ENCODE data around the gene DTL.

DTL gene

DNA sequence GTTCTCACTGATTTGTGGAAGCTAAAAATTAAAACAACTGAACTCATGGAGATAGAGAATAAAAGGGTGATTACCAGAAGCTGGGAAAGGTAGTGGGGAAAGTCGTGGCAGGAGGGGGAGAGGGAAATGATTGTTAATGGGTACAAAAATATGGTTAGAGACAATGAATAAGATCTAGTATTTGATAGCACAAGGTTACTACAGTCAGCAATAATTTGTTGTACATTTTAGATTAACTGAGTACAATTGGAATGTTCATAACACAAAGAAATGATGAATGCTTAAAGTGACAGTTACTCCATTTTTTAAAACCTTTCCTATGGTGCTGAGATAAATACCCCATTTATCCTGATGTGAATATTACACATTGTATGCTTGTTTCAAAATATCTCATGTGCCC lies 102.3 kb downstream of the DTL start:
- DNase-seq: no peak

DNA sequence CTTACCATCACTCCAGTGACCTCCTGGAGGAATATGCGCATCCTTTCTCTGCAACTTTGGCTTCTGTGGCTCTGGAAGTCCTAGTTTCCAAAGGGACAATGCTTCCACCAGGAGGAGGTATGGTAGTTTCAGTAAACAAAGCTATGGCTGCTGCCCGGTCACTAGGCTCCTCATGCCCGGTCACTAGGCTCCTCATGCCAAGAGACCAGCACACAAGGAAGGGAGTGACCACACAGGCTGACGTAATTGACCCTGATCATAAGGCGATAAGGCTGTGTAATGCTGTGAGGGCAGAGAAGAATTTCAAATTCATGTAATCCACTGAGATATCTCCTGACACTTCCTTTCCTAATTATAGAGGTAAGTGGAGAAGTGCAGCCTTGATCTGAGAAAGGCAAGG lies 102.9 kb downstream of the DTL start:
- DNase-seq: no peak

DNA sequence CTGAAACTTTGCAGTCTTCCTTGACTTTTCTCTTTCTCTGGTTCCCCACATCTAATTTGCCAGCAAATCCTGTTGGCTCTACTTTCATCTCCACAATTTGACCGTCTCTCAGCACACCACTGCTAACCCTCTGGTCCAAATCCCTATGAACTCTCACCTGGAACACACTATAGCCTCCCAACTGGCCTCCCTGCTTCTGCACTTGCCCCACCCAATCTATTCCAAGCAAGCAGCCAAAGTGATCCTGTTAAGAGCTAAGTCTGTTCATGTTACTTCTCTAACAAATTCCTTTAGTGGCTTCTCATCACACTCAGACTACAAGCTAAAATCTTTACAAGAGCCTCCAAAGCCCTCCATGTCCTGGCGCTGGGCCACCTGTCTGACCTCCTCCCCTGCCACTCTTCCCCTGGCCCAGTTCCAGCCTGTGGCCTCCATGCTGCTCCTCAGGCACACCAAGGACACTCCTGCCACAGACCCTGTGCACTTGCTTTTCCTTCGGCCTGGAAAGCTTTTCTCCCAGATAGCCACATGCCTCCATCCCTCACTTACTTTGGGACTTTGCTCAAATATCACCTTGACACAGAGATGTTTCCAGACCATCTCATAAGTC lies 104.1 kb downstream of the DTL start:
- DNase-seq: no peak

DNA sequence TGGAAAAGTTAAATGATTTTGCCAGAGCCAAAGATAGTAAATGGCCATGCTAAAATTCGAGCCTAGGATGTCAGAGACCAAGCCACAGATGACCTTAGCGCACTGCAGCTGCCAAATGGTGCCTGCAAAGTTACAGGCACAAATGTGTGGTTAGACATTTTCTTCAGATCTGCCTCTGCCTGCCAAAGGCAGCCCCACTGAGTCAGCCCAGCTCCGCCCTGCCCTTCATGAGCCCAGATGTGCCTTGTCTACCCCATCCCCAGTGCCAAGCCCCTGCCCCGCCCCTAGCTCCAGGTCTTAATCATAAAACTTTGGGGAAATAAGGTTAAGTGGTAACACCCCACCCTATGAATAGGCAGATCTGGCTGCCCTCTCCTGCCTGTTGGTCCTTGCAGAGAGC lies 105.9 kb downstream of the DTL start:
- DNase-seq: no peak

- no peak for DNase-seq
Observed at GRCh38 chr1:212142883-212143530, 107.5 kb downstream of the DTL start.

GRCh38 chr1:212147581-212148033 lies 112.1 kb downstream of the DTL start:
- no peak for DNase-seq

DNA sequence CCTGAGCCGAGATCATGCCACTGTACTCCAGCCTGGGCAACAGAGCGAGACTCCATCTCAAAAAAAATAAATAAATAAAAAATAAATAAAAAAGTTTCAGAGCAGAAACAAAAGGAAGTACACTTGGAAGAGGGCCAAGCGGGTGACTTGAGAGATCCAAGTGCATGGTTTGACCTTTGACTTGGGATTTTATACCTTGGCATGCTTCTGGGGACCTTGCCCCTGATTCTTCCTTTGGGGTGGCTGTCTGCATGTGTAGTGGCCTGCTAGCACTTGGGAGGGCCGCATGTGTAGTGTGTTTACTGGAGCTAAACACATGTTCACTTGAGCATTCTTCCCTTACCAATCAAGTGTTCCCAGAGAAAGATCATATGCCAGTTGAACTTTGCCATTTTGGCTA lies 114.0 kb downstream of the DTL start:
- DNase-seq: no peak

DNA sequence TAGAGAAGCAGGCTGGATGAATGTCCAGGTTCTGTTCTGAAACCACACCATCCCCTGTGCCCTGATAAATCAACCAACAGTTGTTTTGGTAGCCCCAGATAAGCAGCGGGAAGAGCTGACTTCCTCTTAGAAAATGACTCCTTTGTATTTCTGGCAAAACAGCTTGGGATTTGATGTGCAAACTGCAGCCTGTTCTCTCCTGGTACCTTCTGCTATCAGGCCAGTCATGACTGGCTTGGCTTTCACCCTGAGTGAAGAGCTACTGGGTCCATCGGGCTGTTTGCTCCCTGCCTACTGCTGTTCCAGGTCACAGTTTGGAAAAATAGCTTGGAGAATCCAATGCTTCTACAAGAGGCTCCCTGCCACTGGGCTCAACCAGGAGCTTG lies 116.8 kb downstream of the DTL start:
- no peak for DNase-seq

- no peak for DNase-seq
Observed at GRCh38 chr1:212152869-212153268, 117.3 kb downstream of the DTL start.

DNA sequence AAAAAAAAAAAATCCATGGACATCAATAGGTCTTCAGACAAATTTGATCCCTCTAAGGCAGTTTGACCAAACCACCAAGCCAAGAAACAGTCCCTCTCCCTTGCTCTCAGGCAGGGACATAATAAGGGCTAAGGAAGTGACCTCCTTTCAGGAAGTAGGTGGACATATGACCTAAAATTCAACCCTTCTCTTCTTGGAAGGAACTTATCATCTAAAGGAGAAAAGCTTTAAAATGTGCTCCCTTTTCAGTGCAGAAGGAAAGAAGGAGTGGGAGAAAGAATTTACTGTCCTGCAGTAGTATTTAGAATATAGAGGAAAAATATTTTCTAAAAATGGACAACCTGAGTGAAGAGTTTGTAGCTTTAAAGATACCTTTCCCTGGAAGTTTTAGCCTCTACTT lies 118.1 kb downstream of the DTL start:
- DNase-seq: no peak
